HG03521 (cell line): Measurements from ENCODE around the gene IRF2.
"Not testable (repeated sequence)": the region's sequence is repeated elsewhere in the genome, so short reads cannot be mapped to it uniquely, and the experiment has no call there.

Experiments
- ATAC-seq: cut with Tn5 transposase; IDR thresholded peaks from one replicate; pipeline ENCODE4 v1.9.1; 2021; ENCODE audit warnings: mild to moderate bottlenecking, moderate library complexity; ENCODE audit not compliant: unreplicated experiment

Gene IRF2

GRCh38 chr4:184392748-184393559, 81.4 kb downstream of the IRF2 start:
- ATAC-seq, result no peak

- no peak for ATAC-seq
Measured at GRCh38 chr4:184392316-184392715, 82.0 kb downstream of the IRF2 start.

- ATAC-seq, result no peak
Measured at GRCh38 chr4:184389978-184390900, 84.1 kb downstream of the IRF2 start.

- no peak for ATAC-seq
Measured at GRCh38 chr4:184388106-184388505, 86.2 kb downstream of the IRF2 start.

GRCh38 chr4:184387351-184387750, 87.0 kb downstream of the IRF2 start:
- ATAC-seq, result no peak

GRCh38 chr4:184386271-184386781, 88.0 kb downstream of the IRF2 start:
- no peak for ATAC-seq

- no peak for ATAC-seq
Measured at GRCh38 chr4:184385705-184386141, 88.6 kb downstream of the IRF2 start.

- peak; percentile 26 for ATAC-seq
Measured at GRCh38 chr4:184384810-184385557, 89.4 kb downstream of the IRF2 start.

- ATAC-seq, result peak; percentile 69
Measured at GRCh38 chr4:184384056-184384809, 90.1 kb downstream of the IRF2 start.

GRCh38 chr4:184383497-184384055, 90.8 kb downstream of the IRF2 start:
- ATAC-seq, result no peak

- no peak for ATAC-seq
Measured at GRCh38 chr4:184382189-184382846, 92.0 kb downstream of the IRF2 start.

GRCh38 chr4:184380707-184381106, 93.6 kb downstream of the IRF2 start:
- no peak for ATAC-seq

GRCh38 chr4:184380214-184380613, 94.1 kb downstream of the IRF2 start:
- ATAC-seq, result not testable (repeated sequence)

GRCh38 chr4:184376923-184377322, 97.4 kb downstream of the IRF2 start:
- no peak for ATAC-seq

GRCh38 chr4:184376126-184376838, 98.1 kb downstream of the IRF2 start:
- no peak for ATAC-seq

GRCh38 chr4:184375623-184376022, 98.7 kb downstream of the IRF2 start:
- not testable (repeated sequence) for ATAC-seq

- ATAC-seq, result no peak
Measured at GRCh38 chr4:184375027-184375426, 99.3 kb downstream of the IRF2 start.

- ATAC-seq, result no peak
Measured at GRCh38 chr4:184373886-184374405, 100.4 kb downstream of the IRF2 start.
